Left renal pelvis (tissue), 4 donors: Measurements from ENCODE around the gene MRPL2. TPM values are rescaled to one million over a fixed set of nuclear protein-coding genes. Genes with fewer than 3 reads are reported as not detected.
A peak's percentile ranks its signal among the peaks of the same experiment; 100 is the strongest.

Source experiments
- DNase-seq, 4 donors: peaks; one replicate each; pipeline ENCODE4 v3.0.0-alpha.2; 2013; ENCODE audit warnings: low read depth in 4 of 4, low spot score in 3 of 4
- polyA plus RNA-seq, 4 donors: library from polyadenylated mRNA; unstranded; fragments of 120-200 nt; gene quantifications; one replicate each; pipeline ENCODE4 v1.2.1, GENCODE V29; 2013; ENCODE audit not compliant: insufficient read length in 4 of 4

The MRPL2 gene
- polyA plus RNA-seq, 4 donors, result 38.4 to 78.4 (median 55.1) TPM

DNA sequence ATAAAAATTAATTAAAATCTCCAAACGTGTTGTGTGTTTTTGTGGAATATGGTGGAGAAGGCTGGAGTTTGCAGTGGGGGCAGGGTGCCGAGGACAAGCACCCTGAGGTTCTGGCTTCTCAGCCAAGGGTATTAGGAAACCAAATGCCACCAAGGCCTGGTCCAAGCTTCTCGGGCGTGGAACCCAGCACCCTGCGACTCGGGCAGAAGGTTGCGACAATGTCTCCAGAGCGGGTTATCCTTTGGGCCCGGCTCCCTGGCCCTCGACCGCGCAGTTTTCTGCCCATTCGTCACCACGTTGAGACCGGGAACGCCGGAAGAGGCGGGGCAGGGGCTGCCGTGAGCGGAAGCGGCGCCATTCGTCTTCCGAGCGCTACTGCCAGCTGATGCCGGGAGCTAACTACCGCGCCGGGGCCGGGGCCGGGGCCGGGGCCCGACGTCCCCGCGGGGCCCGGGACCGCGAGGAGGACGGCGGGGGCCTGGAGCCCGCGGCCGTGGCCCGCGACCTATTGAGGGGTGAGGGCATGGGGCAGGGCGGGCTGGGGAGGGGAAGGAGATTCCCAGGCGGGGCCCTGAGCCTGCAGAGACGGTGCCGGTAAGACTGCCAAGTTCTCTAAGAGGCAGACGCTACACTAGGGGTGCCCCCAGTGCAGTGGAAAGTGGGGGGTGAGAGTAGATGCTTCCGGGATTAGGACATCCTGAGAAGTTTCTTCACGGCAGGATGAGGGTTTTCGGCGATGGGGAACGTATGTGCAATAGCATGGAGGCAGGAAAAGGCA lies 37.8 kb downstream of the MRPL2 start, which contains the start of gene RRP36:
Gene RRP36 (plus strand): TSS at position 354 of the 778 bp plus-strand sequence. CDS start 32 bp downstream, at position 386.
- DNase-seq, result peak in 3 of 4 donors; percentile 21 to 50 (median 42)

DNA sequence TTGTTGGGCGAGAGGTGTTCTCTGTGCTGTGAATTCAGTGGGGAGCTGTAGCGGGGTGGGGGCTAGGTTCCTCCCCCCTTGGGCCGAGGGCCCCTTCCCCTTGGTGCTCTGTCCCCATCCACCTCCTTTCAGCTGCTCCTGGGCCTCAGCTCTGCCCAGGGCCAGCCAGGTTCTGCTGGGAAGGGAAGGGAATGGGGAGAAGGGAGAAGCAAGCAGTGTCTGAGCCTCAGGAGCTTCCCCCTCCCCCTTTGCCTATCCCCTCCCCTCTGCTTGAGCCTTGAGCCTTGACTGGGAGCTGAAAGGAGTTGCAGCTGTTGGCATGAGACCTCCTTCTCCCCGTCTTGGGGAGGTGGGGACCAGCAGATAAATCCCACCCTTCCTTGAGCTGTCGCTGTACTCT lies 38.4 kb downstream of the MRPL2 start:
- peak in 1 of 4 donors; percentile 21 for DNase-seq

DNA sequence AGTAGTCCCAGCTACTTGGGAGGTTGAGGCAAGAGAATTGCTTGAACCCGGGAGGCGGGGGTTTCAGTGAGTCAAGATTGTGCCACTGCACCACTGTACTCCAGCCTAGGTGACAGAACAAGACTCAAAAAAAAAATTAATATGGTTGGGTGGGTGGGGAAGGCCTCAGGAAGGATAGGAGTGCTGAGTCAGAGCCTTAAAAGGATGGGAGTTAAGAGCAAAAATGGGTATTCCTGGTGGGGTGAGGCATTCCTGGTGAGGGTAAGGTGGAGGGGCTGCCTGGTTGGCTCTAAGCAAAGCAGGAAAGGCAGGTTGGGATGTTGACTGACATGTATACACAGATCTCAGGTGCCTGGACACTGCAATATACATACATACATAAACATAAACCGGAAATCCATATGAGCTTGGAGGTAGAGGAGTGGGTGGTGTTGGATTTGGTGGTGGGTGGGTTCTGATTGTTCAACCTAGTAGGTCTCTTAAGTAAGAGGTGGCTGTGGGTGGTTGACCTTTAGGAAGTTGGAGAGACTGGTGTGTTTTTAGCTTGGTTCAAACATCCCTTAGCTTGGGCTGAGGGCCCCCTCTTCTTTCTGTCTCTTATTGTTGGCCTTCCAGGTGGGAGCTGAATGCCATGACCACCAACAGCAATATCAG lies 39.1 kb downstream of the MRPL2 start:
- no peak for DNase-seq

DNA sequence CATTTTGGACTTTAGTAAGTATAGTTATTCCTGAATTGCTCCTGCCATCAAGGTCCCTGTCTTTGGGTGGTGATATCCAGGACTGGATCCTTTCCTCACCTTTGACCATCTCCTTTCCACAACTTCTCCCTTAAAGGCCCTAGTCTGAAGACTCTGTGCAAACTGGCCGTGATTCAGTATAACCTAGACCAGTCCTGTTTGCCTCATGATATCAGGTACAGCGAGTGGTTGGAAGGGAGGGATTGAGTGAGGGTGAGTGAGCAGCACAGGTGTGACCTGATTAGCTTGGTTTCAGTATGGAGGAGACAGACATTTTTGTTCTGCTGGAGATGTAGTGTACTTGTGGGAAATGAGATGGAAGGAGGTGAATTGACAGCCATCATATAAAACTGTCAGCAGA lies 40.1 kb downstream of the MRPL2 start:
- no peak for DNase-seq

DNA sequence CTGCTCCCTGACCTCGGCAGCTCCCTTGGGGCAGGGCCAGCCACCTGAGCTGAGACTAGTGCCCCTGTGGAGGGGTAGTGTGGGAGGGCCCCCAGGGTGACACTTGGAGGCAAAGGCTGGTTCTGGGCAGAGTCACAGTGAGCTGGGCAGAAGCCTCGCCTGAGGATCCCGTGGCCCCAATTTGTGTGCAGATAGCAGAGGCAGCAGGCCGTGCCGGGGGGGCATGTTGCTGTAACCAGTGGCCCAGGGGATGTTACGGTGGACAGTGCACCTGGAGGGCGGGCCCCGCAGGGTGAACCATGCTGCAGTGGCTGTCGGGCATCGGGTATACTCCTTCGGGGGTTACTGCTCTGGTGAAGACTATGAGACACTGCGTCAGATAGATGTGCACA lies 42.3 kb downstream of the MRPL2 start:
- no peak for DNase-seq

DNA sequence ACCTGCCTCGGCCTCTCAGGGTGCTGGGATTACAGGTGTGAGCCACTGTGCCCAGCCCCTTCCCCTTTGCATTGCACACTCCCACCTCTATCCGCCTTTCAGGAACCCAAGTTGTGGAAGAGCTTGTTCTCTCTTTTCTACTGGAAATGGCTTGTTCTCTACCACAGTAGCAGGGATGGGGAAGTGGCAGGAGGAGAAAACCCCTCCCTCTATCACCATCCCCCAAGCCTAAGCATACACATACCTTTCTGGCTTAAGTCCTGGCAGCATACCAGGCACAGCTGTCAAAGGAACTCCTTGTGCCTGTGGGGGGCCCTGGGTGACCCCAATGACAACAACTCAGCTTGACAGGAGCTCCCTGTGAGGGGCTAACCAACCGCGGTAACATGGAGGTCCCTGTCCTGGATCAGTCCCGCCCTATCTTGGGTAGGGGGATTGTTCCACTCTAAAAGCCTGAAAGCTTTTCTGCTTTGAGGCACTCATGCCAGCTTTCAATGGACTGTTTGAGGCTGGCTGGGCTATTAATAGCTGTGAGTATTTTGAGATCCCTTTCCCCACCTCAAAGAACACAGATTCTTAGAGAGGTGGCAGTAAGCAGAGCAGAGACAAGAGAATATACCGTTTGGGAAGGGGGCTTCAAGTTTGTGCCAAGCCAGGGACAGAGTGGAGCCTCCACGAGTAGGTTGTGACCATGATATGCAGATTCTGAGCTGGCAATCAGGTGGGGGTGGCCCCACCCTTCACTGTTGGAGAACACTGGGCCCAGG lies 42.9 kb downstream of the MRPL2 start:
- DNase-seq, result no peak

DNA sequence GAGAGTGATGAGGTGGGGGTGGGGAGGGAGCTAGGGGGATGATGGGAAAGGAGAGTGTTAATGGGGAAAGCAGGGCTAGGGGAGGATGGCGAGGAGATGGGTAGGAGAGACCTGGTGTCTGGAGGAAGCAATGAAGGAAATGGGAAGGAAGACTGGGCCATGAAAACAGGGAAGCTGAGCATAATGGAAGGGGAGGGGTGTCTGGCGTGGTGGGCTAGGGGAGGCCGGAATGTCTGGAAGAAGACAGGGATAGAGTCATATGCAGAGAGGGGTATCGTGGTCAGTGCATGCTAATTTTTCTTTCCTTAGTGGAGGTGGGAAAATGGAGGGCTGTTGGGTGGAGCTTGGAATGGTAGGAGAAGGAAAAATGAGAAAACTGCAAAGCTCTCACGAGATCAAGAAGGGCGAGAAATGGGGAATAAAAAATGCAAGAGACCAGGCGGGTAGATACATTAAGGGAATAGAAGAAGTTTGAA lies 44.8 kb downstream of the MRPL2 start:
- DNase-seq, result no peak

DNA sequence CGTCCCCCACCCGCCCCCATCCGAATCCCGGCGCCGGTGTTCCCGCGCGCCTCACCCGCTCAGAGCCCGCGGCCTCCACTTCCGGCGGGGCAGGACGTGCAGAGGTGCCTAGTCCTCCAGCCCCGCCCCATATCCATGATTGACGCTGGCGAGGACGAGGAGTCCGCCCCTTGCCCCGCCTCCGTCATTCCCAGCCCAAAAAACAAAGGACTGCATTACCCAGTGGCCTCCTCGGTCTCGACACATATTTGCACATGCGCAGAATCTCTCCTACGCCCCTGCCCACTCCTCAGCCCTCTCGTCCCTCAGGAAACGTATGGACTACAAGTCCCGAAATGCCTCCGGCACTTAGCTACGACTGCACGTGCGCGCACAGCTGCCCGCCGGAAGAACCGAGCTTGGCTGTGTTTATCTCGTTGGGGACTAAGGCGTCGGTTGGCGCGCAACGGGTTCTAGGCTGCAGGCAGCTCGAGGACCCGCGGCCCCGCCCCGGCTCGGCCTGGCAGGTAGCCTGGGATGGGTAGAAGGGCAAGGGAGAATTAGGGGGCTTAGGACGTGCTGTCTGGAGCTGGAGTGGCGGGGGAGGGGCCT lies 45.3 kb downstream of the MRPL2 start, which contains the start of the genes KLHDC3 and MEA1:
Gene KLHDC3 (plus strand): TSS at position 407 of the 591 bp plus-strand sequence. CDS start 2,944 bp downstream, outside the sequence.
Gene MEA1 (minus strand): TSS at position 104 of the 591 bp plus-strand sequence. CDS start 133 bp downstream, outside the sequence.
- DNase-seq, result peak; percentile 99 to 100 (median 100)

DNA sequence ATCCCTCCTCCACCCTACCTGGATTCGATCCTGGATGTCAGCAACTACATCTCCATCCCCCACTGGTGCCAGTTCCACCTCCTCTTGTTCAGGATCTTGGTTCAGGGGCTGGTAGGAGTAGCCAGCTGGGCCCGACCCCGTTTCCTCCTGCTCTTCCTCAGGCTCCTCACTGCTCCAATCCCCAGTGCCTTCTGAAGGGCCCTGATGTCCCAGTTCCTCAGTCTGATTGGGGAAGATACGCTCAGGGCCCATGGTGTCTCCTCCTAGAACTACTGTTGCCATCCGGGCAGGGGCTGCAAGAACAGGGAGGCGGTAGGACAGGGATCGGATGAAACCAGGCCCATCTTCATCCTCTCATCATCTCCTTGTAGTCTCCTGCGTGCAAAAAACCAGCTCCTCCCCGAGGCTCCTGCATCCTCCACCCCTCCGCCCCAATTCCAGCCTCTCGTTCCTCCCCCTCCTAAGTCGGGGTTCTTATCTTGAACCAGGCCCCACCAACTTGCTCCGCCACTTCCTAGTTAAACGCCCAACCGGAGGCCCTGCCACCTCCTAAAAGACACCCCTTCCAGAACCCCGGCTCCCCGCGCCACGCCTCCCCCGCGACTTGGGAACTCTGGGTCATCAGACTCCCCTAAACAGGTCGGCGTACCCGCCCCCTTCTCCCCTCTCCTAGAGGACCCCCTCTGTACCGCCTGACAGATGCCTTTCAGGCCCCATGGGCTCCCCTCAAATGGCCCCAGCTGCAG lies 46.0 kb downstream of the MRPL2 start:
- DNase-seq, result no peak

DNA sequence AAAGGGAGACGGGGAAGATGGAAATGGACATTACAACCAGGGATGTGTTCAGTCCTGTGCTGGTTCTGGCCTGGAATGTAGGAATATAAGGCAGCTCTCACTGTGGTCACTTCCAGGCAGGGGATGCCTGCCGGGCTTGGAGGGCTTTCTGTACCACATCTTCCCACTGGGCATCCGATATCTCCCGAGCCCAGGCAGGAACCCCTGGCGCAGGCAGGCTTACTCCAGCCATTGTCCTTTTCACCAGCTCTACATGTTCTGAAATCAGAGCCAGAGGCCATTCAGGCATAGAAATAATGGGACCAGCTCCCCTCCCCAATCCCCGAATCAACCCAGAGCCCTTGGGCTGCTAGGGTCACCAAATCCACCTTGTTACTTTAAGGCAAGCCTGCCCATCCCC lies 46.9 kb downstream of the MRPL2 start:
- no peak for DNase-seq

DNA sequence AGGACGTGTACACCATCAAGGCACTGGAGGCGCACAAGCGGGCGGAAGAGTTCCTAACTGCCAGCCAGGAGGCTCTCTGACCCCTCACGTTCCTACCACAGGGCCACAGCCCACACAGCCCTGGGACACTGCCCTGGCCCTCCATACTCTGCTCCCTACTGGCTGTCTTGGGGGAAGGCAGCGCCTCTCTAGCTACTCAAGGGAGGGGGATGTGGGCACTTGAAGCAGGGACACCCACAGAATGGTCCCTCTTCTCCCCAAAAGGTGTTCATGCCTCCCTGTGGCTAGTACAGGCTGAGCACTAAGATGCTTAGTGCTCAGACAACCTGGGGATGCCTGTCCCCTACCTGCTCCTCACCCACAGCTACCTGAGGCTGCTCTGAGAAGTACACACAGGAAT lies 48.0 kb downstream of the MRPL2 start:
- DNase-seq, result no peak

DNA sequence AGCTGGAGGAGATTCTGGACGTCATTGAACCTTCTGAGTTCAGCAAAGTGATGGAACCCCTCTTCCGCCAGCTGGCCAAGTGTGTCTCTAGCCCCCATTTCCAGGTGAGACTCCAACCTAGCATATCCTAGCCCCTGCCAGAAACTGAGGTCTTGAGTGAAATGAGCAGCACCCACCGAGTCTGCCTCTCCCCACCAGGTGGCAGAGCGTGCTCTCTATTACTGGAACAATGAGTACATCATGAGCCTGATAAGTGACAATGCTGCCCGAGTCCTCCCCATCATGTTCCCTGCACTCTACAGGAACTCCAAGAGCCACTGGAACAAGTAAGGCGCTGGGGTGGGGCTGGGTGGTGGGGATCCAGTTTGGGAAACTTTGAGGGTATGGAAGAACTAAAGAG lies 50.1 kb downstream of the MRPL2 start:
- DNase-seq, result no peak

DNA sequence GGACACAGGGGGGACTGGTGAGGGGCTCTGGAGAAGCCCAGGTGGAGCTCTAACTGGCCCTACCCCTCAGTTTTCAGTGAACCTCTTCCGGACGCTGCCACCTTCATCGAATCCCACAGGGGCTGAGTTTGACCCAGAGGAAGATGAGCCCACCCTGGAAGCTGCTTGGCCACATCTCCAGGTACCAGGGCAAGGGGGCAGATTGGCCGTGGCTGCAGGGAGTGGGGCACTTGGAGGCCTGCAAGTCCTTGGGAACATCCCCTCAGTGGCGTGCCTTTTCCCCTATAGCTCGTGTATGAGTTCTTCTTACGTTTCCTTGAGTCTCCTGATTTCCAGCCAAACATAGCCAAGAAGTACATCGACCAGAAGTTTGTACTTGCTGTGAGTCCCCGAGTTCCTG lies 52.1 kb downstream of the MRPL2 start:
- DNase-seq, result no peak

DNA sequence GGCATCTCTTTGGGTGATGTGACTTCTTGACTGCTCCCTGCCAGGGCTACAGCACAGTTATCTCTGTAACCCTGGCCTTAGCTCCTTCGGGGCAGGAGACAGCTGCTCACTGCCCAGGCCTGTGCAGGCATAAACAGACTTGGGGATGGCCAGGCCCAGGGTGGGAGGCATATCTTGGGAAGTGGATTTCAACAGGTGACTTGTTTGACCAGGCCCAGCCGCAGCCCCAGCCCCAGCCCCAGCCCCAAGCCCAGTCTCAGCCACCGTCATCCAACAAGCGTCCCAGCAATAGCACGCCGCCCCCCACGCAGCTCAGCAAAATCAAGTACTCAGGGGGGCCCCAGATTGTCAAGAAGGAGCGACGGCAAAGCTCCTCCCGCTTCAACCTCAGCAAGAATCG lies 53.0 kb downstream of the MRPL2 start:
- DNase-seq, result no peak

DNA sequence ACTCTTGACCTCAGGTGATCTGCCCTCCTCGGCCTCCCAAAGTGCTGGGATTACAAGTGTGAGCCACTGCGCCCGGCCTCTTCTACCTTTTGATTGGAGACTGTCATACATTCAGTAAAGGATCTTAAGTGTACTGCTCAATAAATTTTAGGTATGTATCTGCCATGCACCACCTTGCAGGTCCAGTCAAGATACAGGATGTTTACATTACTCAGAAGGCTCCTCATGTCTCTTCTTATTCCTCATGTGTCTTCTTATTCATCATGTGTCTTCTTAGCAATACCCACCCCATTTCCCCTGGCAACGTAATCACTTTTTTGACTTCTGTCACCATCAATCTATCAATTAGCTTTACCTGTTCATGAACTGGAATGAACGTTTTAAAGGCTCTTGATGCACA lies 53.4 kb downstream of the MRPL2 start:
- no peak for DNase-seq

Other genes with a start within 250 kb of the MRPL2 start
- 100 to 1,000 TPM in 2 of 4 donors, 10 to 100 TPM in 2; 90.9 to 128 (median 105) TPM for gene RPL7L1, start 179.8 kb downstream of the MRPL2 start, polyA plus RNA-seq
- under 1 TPM in 1 of 4 donors, not detected in 3; 0.47 TPM for gene PTCRA, start 143.4 kb downstream of the MRPL2 start, polyA plus RNA-seq
- gene CNPY3, start 130.0 kb downstream of the MRPL2 start, polyA plus RNA-seq, result 10 to 100 TPM; 52.3 to 64.9 (median 59.1) TPM
- gene GNMT, start 98.7 kb downstream of the MRPL2 start, polyA plus RNA-seq, result 1 to 10 TPM in 1 of 4 donors, under 1 TPM in 3; 0.45 to 2.0 (median 0.64) TPM
- 10 to 100 TPM; 15.5 to 27.2 (median 19.1) TPM for gene PEX6, start 80.3 kb downstream of the MRPL2 start, polyA plus RNA-seq
- gene PPP2R5D, start 74.9 kb downstream of the MRPL2 start, polyA plus RNA-seq, result 10 to 100 TPM; 60.3 to 72.1 (median 66.5) TPM
- 10 to 100 TPM; 71.0 to 91.9 (median 82.6) TPM for gene MEA1, start 45.5 kb downstream of the MRPL2 start, polyA plus RNA-seq
- 100 to 1,000 TPM in 1 of 4 donors, 10 to 100 TPM in 3; 90.6 to 112 (median 95.0) TPM for gene KLHDC3, start 45.2 kb downstream of the MRPL2 start, polyA plus RNA-seq
- 10 to 100 TPM; 37.6 to 64.1 (median 58.5) TPM for gene RRP36, start 37.8 kb downstream of the MRPL2 start, polyA plus RNA-seq
- 10 to 100 TPM; 45.8 to 59.0 (median 48.7) TPM for gene CUL7, start 5.6 kb downstream of the MRPL2 start, polyA plus RNA-seq
- gene KLC4, start 197 bp upstream of the MRPL2 start, polyA plus RNA-seq, result 10 to 100 TPM; 30.6 to 74.2 (median 51.3) TPM
- gene PTK7, start 16.9 kb upstream of the MRPL2 start, polyA plus RNA-seq, result 100 to 1,000 TPM; 228 to 269 (median 239) TPM
- gene SRF, start 111.8 kb upstream of the MRPL2 start, polyA plus RNA-seq, result 10 to 100 TPM; 26.5 to 38.2 (median 30.9) TPM
- 10 to 100 TPM; 24.7 to 48.7 (median 34.5) TPM for gene CUL9, start 122.8 kb upstream of the MRPL2 start, polyA plus RNA-seq
- gene DNPH1, start 170.0 kb upstream of the MRPL2 start, polyA plus RNA-seq, result 10 to 100 TPM; 29.2 to 87.2 (median 46.4) TPM
- gene TTBK1, start 184.0 kb upstream of the MRPL2 start, polyA plus RNA-seq, result under 1 TPM; 0.20 to 0.44 (median 0.30) TPM
- under 1 TPM; 0.39 to 0.76 (median 0.58) TPM for gene SLC22A7, start 238.8 kb upstream of the MRPL2 start, polyA plus RNA-seq
- gene CRIP3, start 249.4 kb upstream of the MRPL2 start, polyA plus RNA-seq, result 1 to 10 TPM; 2.4 to 8.1 (median 4.0) TPM